Testis (tissue), 2 donors: ENCODE results near the gene FOSB.

Experiments
- POLR2A ChIP-seq: fragments of 450-650 bp; IDR thresholded peaks from one replicate; pipeline ENCODE4 v1.6.1; 2017; ENCODE audit warnings: antibody characterized with exemption, mild to moderate bottlenecking, moderate library complexity
- TF ChIP-seq, protein P1 (sequence below), 3 experiments: fragments of 450-650 bp in 2 of 3; fragments of 200-600 bp in 1 of 3; sonication (generic) in 1 of 3; IDR thresholded peaks; one replicate each; pipeline ENCODE4 v1.5.1; 2016 to 2019; ENCODE audit warnings: antibody characterized with exemption in 3 of 3, mild to moderate bottlenecking in 2 of 3, moderate library complexity in 1 of 3

DNA sequence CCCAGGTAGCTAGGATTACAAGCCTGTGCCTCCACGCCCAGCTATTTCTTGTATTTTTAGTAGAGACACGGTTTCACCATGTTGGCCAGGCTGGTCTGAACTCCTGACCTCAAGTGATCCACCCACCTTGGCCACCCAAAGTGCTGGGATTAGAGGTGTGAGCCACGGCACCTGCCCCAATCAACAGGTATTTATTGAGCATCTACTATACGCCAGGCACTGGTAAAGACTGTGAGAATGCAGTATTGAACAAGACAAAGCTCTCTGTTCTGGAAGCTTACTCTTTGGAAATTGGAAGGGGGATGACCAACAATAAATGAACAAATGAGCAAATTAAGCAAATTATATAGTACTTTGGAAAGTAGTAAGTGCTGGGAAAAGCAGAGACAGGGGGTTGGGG lies 22.7 kb upstream of the FOSB start:
- TF ChIP-seq, protein P1, sequence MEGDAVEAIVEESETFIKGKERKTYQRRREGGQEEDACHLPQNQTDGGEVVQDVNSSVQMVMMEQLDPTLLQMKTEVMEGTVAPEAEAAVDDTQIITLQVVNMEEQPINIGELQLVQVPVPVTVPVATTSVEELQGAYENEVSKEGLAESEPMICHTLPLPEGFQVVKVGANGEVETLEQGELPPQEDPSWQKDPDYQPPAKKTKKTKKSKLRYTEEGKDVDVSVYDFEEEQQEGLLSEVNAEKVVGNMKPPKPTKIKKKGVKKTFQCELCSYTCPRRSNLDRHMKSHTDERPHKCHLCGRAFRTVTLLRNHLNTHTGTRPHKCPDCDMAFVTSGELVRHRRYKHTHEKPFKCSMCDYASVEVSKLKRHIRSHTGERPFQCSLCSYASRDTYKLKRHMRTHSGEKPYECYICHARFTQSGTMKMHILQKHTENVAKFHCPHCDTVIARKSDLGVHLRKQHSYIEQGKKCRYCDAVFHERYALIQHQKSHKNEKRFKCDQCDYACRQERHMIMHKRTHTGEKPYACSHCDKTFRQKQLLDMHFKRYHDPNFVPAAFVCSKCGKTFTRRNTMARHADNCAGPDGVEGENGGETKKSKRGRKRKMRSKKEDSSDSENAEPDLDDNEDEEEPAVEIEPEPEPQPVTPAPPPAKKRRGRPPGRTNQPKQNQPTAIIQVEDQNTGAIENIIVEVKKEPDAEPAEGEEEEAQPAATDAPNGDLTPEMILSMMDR (IDR thresholded peaks at IDR 0.05): no peak
- no peak for TF ChIP-seq POLR2A
